ENCODE data around the gene ABCA5.
"Not testable (repeated sequence)": the region's sequence is repeated elsewhere in the genome, so short reads cannot be mapped to it uniquely, and the experiment has no call there.

DNA sequence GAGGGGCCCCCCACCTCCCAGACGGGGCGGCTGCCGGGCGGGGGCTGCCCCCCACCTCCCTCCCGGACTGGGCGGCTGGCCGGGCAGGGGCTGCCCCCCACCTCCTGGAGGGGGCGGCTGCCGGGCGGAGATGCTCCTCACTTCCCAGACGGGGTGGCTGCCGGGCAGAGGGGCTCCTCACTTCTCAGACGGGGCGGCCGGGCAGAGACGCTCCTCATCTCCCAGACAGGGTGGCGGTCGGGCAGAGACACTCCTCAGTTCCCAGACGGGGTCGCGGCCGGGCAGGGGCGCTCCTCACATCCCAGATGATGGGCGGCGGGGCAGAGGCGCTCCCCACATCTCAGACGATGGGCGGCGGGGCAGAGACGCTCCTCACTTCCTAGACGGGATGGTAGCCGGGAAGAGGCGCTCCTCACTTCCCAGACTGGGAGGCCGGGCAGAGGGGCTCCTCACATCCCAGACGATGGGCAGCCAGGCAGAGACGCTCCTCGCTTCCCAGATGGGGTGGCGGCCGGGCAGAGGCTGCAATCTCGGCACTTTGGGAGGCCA lies 130.8 kb downstream of the ABCA5 start:
- TF ChIP-seq, protein P1, sequence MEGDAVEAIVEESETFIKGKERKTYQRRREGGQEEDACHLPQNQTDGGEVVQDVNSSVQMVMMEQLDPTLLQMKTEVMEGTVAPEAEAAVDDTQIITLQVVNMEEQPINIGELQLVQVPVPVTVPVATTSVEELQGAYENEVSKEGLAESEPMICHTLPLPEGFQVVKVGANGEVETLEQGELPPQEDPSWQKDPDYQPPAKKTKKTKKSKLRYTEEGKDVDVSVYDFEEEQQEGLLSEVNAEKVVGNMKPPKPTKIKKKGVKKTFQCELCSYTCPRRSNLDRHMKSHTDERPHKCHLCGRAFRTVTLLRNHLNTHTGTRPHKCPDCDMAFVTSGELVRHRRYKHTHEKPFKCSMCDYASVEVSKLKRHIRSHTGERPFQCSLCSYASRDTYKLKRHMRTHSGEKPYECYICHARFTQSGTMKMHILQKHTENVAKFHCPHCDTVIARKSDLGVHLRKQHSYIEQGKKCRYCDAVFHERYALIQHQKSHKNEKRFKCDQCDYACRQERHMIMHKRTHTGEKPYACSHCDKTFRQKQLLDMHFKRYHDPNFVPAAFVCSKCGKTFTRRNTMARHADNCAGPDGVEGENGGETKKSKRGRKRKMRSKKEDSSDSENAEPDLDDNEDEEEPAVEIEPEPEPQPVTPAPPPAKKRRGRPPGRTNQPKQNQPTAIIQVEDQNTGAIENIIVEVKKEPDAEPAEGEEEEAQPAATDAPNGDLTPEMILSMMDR (IDR thresholded peaks at IDR 0.05; ENCODE audit: low read depth, low read length) = not testable (repeated sequence)
- not testable (repeated sequence) for TF ChIP-seq EZH2phosphoT487 (IDR thresholded peaks at IDR 0.05; ENCODE audit: low read depth)
